GM21447 (cell line): ENCODE measurements around the gene CDYL2.

Experiments
- ATAC-seq: cut with Tn5 transposase; IDR thresholded peaks from one replicate; pipeline ENCODE4 v1.9.1; 2021; ENCODE audit not compliant: unreplicated experiment

Gene CDYL2

GRCh38 chr16:80708823-80709222 is 95.6 kb downstream of the CDYL2 start:
- no peak for ATAC-seq

GRCh38 chr16:80707686-80708085 is 96.7 kb downstream of the CDYL2 start:
- ATAC-seq, result no peak

GRCh38 chr16:80705596-80705995 is 98.8 kb downstream of the CDYL2 start:
- no peak for ATAC-seq

GRCh38 chr16:80704751-80705505 is 99.5 kb downstream of the CDYL2 start:
- no peak for ATAC-seq

GRCh38 chr16:80703131-80704071 is 101.0 kb downstream of the CDYL2 start:
- ATAC-seq, result no peak

- ATAC-seq, result no peak
Measured at GRCh38 chr16:80702696-80703095, 101.7 kb downstream of the CDYL2 start.

- no peak for ATAC-seq
Measured at GRCh38 chr16:80700558-80700957, 103.8 kb downstream of the CDYL2 start.

- ATAC-seq, result no peak
Measured at GRCh38 chr16:80695020-80695419, 109.4 kb downstream of the CDYL2 start.

GRCh38 chr16:80693553-80693952 is 110.8 kb downstream of the CDYL2 start:
- no peak for ATAC-seq

GRCh38 chr16:80692270-80692669 is 112.1 kb downstream of the CDYL2 start:
- ATAC-seq, result no peak

- no peak for ATAC-seq
Measured at GRCh38 chr16:80691111-80691741, 113.2 kb downstream of the CDYL2 start.

- ATAC-seq, result no peak
Measured at GRCh38 chr16:80689487-80689886, 114.9 kb downstream of the CDYL2 start.

- no peak for ATAC-seq
Measured at GRCh38 chr16:80687606-80688005, 116.8 kb downstream of the CDYL2 start.

GRCh38 chr16:80684906-80685305 is 119.5 kb downstream of the CDYL2 start:
- ATAC-seq, result no peak

GRCh38 chr16:80684136-80684765 is 120.1 kb downstream of the CDYL2 start:
- ATAC-seq, result no peak

GRCh38 chr16:80683646-80684045 is 120.8 kb downstream of the CDYL2 start:
- no peak for ATAC-seq

- ATAC-seq, result no peak
Measured at GRCh38 chr16:80682421-80683070, 121.9 kb downstream of the CDYL2 start.

- no peak for ATAC-seq
Measured at GRCh38 chr16:80681436-80681835, 123.0 kb downstream of the CDYL2 start.

GRCh38 chr16:80680839-80681238 is 123.6 kb downstream of the CDYL2 start:
- ATAC-seq, result no peak

- ATAC-seq, result no peak
Measured at GRCh38 chr16:80680046-80680445, 124.4 kb downstream of the CDYL2 start.

- no peak for ATAC-seq
Measured at GRCh38 chr16:80674884-80675283, 129.5 kb downstream of the CDYL2 start.
